GM06990 (cell line): ENCODE data around the gene DPYSL4.

ENCODE experiments used
- DNase-seq: peaks from one replicate; pipeline ENCODE4 v3.0.0-alpha.2; 2011; ENCODE audit not compliant: insufficient read length; ENCODE audit errors: extremely low read depth
- H3K27me3 ChIP-seq: replicated peaks from 2 replicates; pipeline ENCODE4 v1.6.0; 2011; ENCODE audit warnings: low read length; ENCODE audit not compliant: control insufficient read depth, insufficient read depth
- H3K36me3 ChIP-seq: 2 replicates; pipeline ENCODE4 v1.5.1; 2011; ENCODE audit warnings: low read length; ENCODE audit not compliant: control insufficient read depth, insufficient read depth
- H3K4me3 ChIP-seq: replicated peaks from 2 replicates; pipeline ENCODE4 v1.5.1; 2011; ENCODE audit warnings: low read depth, mild to moderate bottlenecking, control low read depth, low read length
- TF ChIP-seq, protein P1 (sequence below): IDR thresholded peaks from 2 replicates; pipeline ENCODE4 v1.5.1; 2011; ENCODE audit warnings: low read length, control low read depth, mild to moderate bottlenecking, inconsistent platforms; ENCODE audit not compliant: insufficient read depth, poor library complexity, severe bottlenecking

DPYSL4 gene

DNA sequence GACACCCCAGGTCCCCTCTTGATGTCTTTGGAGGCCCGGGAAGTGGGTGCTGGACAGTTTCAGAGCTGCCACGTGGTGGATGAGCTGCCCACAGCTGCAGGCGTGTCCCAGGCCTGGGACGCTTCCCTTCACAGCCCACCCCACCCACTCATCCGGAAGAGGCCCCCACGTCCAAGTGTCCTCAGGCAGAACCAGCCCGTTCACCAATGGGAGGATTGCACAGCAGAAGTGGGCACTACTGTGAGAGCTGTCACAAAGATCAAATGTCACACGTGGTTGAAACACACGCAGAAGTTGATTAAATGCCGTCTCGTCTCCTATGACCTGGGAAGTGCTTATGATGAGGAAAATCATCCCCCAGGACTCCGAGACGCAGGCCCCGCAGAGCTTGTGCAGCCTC lies 68.1 kb downstream of the DPYSL4 start:
- no peak overlapping the region for H3K4me3 ChIP-seq
- no peaks in the 10 kb centered on the region for H3K36me3 ChIP-seq
- no peaks in the 10 kb centered on the region for H3K27me3 ChIP-seq
- TF ChIP-seq, protein P1, sequence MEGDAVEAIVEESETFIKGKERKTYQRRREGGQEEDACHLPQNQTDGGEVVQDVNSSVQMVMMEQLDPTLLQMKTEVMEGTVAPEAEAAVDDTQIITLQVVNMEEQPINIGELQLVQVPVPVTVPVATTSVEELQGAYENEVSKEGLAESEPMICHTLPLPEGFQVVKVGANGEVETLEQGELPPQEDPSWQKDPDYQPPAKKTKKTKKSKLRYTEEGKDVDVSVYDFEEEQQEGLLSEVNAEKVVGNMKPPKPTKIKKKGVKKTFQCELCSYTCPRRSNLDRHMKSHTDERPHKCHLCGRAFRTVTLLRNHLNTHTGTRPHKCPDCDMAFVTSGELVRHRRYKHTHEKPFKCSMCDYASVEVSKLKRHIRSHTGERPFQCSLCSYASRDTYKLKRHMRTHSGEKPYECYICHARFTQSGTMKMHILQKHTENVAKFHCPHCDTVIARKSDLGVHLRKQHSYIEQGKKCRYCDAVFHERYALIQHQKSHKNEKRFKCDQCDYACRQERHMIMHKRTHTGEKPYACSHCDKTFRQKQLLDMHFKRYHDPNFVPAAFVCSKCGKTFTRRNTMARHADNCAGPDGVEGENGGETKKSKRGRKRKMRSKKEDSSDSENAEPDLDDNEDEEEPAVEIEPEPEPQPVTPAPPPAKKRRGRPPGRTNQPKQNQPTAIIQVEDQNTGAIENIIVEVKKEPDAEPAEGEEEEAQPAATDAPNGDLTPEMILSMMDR, result no peak
- no peak for DNase-seq
